GM18507 (cell line): ENCODE results near the gene FAM13C.

Experiments used
- DNase-seq: peaks from one replicate; pipeline ENCODE4 v3.0.0; 2011; ENCODE audit warnings: low read depth; ENCODE audit not compliant: insufficient read length; ENCODE audit errors: extremely low spot score
- FAIRE-seq: peaks from 2 replicates; lab custom pipeline; 2011; peaks lifted over from hg19 to GRCh38; lab: Jason Lieb, UNC

The FAM13C gene

DNA sequence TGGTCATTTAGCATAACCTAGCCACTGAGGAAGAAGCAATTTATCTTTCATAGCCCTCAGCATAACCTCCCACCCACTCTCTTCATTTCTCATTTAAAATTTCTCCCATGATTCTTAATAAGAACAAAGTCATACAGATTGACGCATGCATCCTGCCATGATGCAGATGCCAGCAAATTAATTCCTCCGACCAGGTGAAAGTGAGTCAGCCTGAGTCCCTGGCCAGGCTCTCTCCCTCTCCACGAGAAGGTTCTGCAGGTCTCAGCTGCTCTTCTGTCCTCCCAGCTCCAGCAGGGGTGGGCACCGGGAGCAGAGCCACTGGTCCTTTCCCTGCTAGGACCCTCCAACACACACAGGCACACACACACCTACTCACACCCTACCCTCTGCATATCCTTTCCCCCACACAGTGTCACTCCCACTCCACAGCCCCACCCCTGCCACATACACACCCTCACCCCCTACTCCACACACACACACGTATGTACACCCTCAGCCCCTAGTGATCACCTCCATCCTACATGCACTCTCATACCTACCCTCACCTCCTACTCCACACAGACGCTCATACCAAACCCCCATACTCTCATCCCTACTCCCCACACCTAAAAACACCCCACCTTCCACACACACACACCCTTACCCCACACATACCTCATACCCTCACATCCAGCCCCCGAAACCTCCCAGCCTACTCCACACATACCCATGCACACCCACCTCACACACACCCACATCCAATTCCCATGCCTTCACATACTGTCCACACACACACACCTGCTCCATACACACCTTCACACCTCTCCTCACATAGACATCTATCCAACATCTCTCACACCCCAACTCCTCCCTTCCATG, 78.0 kb downstream of the FAM13C start:
- no peak for DNase-seq
- FAIRE-seq: no peak

DNA sequence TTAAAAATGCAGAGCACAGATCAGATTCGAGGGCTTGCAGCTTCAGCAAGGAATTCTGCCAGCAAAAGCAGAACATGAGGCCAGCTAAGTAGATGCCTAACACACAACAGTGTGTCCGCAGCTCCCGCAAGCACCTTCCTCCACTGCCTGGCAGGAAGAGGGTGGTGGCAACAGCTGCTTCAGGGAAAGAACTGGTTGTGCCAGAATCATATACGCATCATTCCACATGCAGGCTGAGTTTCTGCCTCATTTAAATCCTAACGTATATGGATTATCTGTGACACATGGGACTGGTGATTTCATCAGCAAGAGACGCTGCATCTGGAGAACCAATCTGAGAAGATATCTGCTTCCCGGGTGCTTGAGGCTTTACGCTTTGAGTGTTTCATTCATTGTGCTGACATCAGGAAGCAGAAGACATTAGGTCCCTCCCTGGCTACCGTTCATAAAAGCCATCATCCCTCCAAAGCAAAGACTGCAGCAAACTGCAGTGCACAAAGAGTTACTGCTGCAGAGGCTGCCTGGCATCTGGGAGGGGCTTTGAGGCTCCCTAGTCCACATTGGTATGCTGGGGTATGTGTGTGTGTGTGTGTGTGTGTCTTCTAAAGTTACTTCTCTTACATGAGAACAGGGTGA, 78.8 kb downstream of the FAM13C start:
- DNase-seq (no peak), FAIRE-seq (no peak)

DNA sequence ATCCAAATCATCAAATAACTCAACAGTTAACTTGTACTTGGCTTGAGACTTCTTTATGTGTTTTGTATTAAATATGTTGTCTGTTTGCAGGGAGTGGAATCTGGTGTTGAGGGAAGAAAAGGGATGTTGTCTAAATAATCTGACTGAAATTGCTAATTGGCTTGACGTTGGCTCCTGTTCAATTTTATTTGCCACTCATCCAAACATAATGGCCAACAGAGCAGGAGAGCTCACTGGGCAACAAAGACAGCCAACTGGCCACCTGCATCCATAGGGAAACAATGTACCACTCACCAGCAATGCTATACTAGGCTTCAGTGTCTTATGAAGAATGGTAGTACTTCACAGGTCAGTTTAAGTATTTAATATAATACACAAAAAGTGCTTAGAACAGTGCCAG, 80.5 kb downstream of the FAM13C start:
- FAIRE-seq (no peak), DNase-seq (no peak)

DNA sequence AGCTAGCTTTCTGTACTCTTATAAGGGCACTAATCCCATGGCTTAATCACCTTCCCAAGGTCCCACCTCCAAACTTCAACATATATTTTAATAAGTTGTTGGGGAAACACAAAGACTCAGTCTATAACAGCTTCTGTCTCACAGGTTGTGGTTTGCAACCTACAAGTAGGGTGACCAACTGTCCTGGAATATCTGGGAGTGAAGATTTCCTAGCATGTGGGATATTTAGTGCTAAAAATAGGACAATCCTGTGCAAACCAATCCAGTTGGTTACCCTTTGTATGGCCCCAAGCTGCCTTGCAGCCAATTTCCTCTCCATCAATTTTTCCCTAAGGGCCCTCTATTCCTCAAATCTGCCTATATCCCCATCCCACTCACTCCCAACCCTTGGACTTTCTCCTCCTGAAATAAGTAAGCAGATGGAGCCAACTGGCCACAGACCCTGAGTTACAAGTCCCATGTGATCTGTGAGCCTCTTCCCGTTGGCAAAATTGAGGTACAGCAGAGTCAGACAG, 82.3 kb downstream of the FAM13C start:
- FAIRE-seq (no peak), DNase-seq (no peak)

DNA sequence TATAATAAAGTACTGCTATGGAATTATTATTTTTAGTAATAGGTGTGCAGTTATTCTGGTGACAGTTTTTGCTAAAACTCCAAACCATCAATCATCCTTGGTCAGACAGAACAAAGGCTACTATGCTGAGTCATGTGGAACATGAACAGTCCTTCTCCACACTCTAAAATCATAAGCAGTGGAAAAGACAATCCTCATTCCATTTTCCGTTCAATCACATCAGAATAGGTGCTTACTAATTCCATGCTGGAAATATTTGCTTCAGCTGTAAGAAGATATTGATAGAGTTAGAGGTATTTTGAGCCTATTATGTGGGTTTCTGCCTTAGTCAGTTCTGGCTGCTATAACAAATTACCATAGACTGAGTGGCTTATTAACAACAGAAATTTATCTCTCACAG, 82.9 kb downstream of the FAM13C start:
- DNase-seq (no peak), FAIRE-seq (no peak)

DNA sequence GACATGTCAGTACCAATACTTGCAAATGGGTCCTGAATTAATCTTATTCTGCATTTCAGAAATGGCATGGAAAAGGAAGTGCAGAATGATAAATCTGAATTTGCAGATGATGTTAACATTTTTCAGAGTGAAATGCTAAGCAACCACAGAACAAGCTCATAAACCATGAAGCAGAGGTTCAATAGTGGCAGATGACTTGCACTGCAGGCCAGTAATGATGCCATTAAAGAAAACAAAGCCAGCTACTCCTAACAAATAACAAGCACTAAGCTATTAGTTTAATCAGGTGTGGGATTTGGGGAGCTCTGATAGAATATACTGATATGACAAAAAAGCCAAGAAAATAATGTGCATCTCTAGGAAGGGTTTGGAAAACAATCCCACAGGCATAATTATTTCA, 85.4 kb downstream of the FAM13C start:
- FAIRE-seq (no peak), DNase-seq (no peak)

DNA sequence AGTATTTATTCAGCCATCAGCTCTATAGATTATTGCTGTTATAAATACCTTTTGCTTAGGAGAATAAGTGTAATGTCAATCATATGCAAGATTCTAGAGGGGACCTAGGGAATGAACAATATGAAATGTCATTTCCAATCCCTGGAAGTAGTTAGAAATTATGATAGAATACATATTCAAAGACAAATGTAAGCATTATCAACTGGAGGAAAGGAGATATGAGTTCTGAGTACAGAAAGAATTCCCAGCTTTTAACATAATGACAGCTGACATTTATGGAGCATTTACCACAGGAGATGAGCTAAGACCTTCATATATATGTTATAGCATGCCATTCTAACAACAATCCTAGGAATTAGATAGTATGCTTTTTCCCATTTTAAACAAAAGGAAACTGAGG, 86.2 kb downstream of the FAM13C start:
- DNase-seq (no peak), FAIRE-seq (no peak)

DNA sequence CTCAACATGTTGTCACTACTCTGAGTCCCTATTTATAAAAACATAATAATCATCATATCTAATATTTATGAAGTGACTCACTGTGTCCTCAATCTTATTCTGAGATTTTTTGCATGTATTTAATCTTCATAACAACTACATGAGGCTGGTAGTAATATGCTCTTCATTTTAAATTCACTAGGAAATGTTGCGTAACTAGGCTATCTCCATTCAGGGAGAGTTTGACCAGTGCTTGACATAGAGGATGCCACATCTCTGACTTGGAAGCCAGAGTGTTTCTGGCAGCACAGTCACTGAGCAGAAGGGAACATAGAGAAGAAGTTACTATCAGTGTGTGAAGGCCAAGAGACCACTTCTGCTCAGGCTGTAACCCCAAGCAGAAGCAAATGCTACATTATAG, 88.9 kb downstream of the FAM13C start:
- no peak for DNase-seq
- no peak for FAIRE-seq

DNA sequence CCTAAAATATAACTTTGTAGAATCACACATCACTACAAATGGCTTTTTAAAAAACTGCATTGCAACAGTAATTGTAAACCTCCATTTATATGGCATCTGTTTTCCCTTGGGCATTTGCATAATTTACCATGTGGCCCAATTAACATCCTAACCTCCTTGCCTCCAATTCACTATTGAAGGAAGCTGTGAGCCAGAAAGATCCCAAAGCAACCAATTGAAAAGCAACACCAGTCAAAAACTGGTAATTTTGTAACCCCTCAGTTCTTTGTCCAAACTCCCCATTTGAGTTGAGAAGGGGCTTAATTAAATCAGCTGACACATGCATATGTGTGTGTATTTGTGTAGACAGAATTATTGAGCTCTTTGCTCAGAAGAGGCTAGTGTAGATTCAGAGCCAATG, 90.3 kb downstream of the FAM13C start:
- DNase-seq (no peak), FAIRE-seq (no peak)

DNA sequence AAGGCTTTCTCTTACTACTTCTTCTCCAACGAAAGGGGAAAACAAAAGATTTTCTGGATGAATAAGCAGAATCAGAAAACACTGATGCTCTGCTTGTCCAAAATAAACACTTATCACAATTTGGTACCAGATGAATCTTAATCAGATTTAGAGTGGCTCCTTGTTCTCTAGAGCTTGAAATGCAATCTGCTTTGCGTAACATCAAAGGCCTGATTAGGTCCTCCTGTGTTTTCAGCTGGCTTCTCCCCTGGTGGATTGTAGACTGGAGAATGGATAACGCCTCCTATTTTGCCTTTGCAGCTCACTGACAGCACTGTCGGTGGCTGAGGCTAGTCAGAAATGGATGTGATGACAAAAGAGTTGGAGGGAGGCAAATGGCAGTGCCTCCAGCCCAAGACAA, 91.2 kb downstream of the FAM13C start:
- DNase-seq (no peak), FAIRE-seq (no peak)

DNA sequence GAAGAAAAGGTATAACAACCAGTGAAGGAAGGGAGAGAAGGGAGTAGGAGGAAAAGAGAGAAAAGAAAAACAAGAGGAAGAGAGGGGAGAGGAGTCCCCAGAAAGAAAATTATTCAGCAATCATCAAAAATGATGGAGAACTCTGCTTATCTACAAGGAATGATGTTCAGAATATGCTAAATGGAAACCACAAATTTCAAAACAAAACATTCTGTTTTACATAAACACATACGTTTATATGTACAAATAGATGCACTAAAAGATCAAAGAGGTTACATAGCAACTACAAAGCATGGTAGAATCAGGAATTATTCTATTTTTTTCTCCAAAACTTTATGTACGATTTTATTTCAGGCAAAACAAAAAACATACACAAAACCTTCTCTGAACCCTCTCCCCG, 91.9 kb downstream of the FAM13C start:
- FAIRE-seq (no peak), DNase-seq (no peak)

DNA sequence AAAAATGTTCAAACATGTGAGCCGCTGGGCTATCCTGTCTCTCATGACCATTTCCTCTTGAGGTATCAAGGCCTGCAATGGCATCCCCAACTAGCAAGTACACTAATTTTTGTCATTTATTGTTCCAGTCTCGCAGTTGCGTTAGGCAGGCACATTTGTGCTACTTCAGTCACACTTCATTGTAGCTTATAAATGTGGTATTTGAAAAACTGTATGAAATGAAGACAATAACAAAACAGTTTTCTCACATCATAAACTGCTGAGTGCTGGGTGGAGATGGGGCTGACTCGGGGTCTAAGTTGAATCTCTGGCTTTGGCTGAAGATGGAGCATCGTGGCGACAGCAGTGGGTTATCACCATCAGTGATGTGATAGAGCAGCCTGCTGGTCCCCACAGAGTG, 92.7 kb downstream of the FAM13C start:
- DNase-seq: no peak
- FAIRE-seq: no peak

DNA sequence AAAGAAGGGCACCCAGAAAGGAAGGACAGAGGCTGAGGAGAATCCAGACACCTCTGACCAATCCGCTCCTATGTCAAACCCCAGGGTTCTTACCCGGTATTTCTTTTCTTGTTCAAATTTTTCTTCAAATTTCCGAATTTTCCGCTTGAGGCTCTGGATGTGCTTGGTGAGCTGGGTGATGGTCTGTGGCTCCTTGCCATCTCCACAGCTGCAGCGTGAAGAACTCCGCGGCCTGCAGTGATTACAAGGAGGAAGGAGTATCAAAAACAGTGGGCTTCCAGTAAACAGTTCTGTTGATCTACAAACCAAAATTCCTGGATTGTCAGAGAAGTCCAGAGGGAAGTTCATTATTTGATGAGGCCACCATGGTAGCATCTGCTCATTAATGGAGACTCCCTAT, 93.9 kb downstream of the FAM13C start:
- DNase-seq (no peak), FAIRE-seq (no peak)

DNA sequence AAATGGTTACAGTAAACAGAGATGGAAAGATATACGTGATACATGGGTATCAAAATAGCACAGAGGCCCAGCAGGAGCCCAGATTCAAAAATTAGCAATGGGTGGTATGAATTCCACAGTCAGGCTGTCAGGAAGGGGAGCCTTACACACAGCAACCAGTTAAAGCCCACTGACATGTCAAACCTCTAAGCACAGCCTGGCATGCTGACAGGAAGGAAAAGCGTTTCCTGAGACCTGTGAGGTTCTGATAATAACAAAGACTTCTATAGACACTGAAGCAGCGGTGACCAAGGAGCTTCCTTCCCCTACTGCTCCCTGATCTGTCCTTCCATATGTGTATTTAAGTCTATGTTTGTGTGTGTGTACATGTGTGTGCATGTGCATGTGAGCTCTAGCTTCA, 96.0 kb downstream of the FAM13C start:
- DNase-seq (no peak), FAIRE-seq (no peak)

DNA sequence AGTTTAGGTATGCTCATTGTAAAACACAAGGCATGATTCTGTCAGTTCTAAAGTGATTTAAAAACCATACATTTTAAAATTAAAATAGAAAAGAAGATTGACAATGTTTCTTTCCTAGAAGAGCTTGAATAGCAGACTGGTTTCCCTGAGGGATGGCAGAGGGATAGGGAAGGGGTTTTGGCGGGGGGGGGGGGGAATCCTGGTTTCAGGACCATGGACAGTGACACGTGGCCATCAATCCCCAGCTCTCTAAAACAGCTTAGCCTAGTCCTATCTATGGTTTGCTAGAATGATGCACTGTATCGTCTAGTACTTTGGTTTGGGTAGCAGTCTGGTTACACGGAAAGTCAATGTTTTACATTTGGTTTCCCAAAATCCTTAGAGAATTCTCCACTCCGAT, 97.2 kb downstream of the FAM13C start:
- FAIRE-seq (no peak), DNase-seq (no peak)

DNA sequence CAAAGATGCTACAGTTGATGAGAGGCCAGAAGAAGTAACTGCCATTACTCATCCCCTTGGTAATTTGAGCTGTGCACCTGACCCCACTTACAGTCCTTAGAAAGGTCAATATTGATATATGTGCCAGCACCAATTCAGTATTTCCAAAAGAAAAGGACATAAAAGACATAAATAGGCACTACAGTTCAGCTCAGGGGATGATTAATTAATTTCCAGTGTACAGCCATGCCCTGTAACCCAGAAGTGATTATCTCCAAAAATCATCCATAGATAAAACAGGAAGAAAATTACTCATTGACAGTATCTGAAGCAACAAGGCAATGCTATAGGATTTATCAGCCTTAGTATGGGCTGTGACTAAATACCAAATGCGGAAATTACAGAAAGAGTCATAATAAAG, 103.5 kb downstream of the FAM13C start:
- DNase-seq (no peak), FAIRE-seq (no peak)

DNA sequence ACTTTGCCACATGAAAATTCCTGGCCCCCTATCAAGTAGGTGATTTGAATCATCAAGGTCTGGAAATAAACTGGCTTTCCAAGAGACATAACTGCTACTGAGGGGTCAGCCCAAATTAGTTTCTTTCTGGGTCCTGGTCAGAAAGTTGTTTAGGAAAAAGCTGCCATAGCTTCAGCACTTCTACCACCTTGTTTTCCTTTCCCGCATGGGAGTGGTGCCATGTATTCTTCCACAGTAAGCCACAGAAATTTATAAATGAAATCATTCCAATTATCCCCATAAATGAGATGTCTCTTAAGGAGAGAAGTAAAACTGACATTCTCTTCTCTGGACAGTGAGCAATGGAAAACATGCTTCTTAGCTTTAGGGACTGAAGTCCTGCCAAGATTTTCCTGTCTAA, 105.1 kb downstream of the FAM13C start:
- DNase-seq (no peak), FAIRE-seq (no peak)

DNA sequence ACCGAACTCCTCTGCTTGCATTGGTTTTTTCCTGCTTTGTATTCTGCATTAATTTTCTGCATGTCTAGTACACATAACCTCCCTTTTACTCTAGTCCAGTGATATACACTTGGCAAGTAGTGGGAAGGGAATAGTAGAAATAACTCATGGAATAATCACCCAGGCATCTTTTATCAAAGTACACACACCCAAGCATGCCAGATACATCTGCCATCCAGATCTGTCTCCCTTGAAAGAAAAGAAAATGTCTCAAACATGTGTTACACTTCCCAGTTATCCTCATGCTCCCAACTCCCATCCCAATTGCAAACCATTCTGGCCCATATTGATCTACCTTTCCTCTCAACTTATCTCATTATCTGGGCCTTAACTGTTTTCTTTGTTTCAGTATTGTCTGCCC, 106.9 kb downstream of the FAM13C start:
- DNase-seq (no peak), FAIRE-seq (no peak)

DNA sequence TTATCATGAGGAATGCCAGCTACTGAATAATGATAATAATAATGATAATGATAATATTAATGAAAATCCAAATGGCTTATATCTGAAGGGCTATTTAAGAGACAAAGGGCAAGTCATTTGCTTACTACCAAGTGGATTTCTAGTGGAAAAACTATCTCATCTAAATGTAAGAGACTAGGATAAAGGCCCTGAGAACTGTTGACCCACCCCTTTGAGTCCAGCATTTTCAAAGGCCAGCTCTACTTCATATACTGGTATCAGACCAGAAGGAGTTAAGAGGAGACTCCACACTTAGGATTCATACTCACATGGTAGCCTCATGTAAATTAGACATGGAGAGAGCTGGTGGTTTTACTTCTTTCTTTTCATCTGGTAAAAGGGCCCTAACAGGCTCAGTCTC, 109.9 kb downstream of the FAM13C start:
- FAIRE-seq: no peak
- no peak for DNase-seq

DNA sequence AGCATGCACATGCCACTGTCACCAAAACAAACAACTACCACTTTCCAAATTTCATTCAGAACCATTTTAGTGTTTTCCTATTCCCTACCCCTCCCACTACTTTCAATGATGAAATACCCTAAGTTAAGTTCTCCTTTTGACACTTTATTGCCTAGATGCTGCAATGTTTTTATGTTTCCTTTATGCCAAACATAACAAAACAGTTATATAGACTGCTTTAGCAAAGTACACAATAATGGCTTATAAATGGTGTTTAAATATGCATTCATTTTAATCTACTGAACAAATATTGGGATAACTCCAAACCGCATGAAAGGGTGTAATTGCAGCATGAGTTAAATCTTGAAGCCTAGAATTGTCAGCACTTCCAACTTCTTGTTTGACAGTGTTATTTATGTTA, 116.7 kb downstream of the FAM13C start:
- DNase-seq: no peak
- no peak for FAIRE-seq

DNA sequence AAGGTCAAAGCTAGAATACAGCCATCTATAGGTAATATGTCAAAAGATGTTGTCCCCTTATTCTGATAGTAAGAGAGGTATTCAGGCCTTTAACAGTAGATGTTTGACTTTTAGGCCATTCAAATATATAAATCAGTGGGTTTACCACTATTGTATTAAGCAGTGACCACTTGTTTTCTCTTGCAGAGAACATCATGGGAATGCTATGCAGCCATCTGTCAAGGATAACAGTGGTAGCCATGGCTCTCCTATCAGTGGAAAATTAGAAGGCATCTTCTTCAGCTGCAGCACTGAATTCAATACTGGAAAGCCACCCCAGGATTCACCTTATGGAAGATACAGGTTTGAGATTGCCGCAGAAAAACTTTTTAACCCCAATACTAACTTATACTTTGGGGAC, 117.5 kb downstream of the FAM13C start:
- DNase-seq (no peak), FAIRE-seq (no peak)
